KG1 (cell line): ENCODE data around the gene ZNRD2.

Experiments
- DNase-seq: peaks from one replicate; lab custom pipeline; 2025; lab: John Stamatoyannopoulos, UW

The ZNRD2 gene

GRCh38 chr11:65538232-65538914 lies 31.9 kb upstream of the ZNRD2 start:
- no peak for DNase-seq

GRCh38 chr11:65538915-65539743 lies 31.1 kb upstream of the ZNRD2 start:
- no peak for DNase-seq

GRCh38 chr11:65539744-65540289 lies 30.5 kb upstream of the ZNRD2 start:
- no peak for DNase-seq

GRCh38 chr11:65540290-65541092 lies 29.8 kb upstream of the ZNRD2 start:
- peak; percentile 56 for DNase-seq

- DNase-seq: no peak
Measured at GRCh38 chr11:65541093-65541982, 28.9 kb upstream of the ZNRD2 start.

GRCh38 chr11:65542738-65543390 lies 27.4 kb upstream of the ZNRD2 start:
- no peak for DNase-seq

- DNase-seq: no peak
Measured at GRCh38 chr11:65545853-65546216, 24.4 kb upstream of the ZNRD2 start.

GRCh38 chr11:65546217-65546958 lies 23.9 kb upstream of the ZNRD2 start:
- peak; percentile 86 for DNase-seq

GRCh38 chr11:65547446-65548125 lies 22.7 kb upstream of the ZNRD2 start:
- no peak for DNase-seq

GRCh38 chr11:65548395-65548794 lies 21.9 kb upstream of the ZNRD2 start:
- DNase-seq: no peak

GRCh38 chr11:65549096-65549495 lies 21.2 kb upstream of the ZNRD2 start:
- no peak for DNase-seq

GRCh38 chr11:65551572-65552387 lies 18.5 kb upstream of the ZNRD2 start:
- no peak for DNase-seq

GRCh38 chr11:65552388-65552951 lies 17.8 kb upstream of the ZNRD2 start:
- DNase-seq: no peak

GRCh38 chr11:65553301-65554001 lies 16.8 kb upstream of the ZNRD2 start:
- no peak for DNase-seq

GRCh38 chr11:65554057-65554818 lies 16.0 kb upstream of the ZNRD2 start:
- no peak for DNase-seq

- no peak for DNase-seq
Measured at GRCh38 chr11:65554842-65555430, 15.3 kb upstream of the ZNRD2 start.
